ENCODE data around the gene ICAM4.

The ICAM4 gene

GRCh38 chr19:10292789-10293636 is 6.3 kb downstream of the ICAM4 start:
- no peak for DNase-seq (ENCODE audit: extremely low spot score)
- ChIA-PET CTCF (interaction anchor here (2.0 to 2.1 kb wide), 2 partner anchors 22 to 96 kb away, joined by 12 to 15 read pairs; partner anchors contain the start of gene ICAM1), POLR2A (interaction anchor here (1.2 kb wide), 1 partner anchor 22 kb away, joined by 3 read pairs; the partner anchor contains the start of gene ICAM1)
- TF ChIP-seq CTCF (IDR thresholded peaks at IDR 0.05; ENCODE audit: control extremely low read depth, extremely low read depth, low read depth, missing control alignments) = no peak

GRCh38 chr19:10293637-10294367 is 7.0 kb downstream of the ICAM4 start:
- DNase-seq (ENCODE audit: extremely low spot score) = no peak
- TF ChIP-seq CTCF (IDR thresholded peaks at IDR 0.05; ENCODE audit: control extremely low read depth, extremely low read depth, low read depth, missing control alignments) = no peak
- POLR2A ChIA-PET = no interaction called here
- CTCF ChIA-PET = no interaction called here

- DNase-seq (ENCODE audit: extremely low spot score) = no peak
- ChIA-PET CTCF (no interaction called here), POLR2A (no interaction called here)
- TF ChIP-seq CTCF (IDR thresholded peaks at IDR 0.05; ENCODE audit: control extremely low read depth, extremely low read depth, low read depth, missing control alignments) = no peak
Measured at GRCh38 chr19:10294368-10294697, 7.6 kb downstream of the ICAM4 start.

GRCh38 chr19:10295305-10295846 is 8.6 kb downstream of the ICAM4 start:
- DNase-seq (ENCODE audit: extremely low spot score) = peak; percentile 86
- ChIA-PET POLR2A (interaction anchor here (0.5 kb wide), 1 partner anchor 599 kb away, joined by 9 read pairs; no protein-coding TSS in a partner anchor), CTCF (interaction anchor here (0.8 to 1.8 kb wide), 6 partner anchors 11 to 125 kb away, joined by 3 to 5 read pairs (median 4); no protein-coding TSS in a partner anchor)
- peak; percentile 17 for TF ChIP-seq CTCF (IDR thresholded peaks at IDR 0.05; ENCODE audit: control extremely low read depth, extremely low read depth, low read depth, missing control alignments)

- TF ChIP-seq CTCF (IDR thresholded peaks at IDR 0.05; ENCODE audit: control extremely low read depth, extremely low read depth, low read depth, missing control alignments) = no peak
- DNase-seq (ENCODE audit: extremely low spot score) = no peak
- ChIA-PET CTCF (interaction anchor here (0.8 to 1.8 kb wide), 6 partner anchors 11 to 125 kb away, joined by 3 to 5 read pairs (median 4); no protein-coding TSS in a partner anchor), POLR2A (interaction anchor here (0.5 kb wide), 1 partner anchor 599 kb away, joined by 9 read pairs; no protein-coding TSS in a partner anchor)
Measured at GRCh38 chr19:10295847-10296591, 9.3 kb downstream of the ICAM4 start.
